A549 (cell line): ENCODE results near the gene IRF6. TPM values are rescaled to one million over a fixed set of nuclear protein-coding genes. Genes with fewer than 3 reads are reported as not detected.

Source experiments
- ATAC-seq, 2 experiments: fragments of 200-7000 bp in 1 of 2; fragments of >200 bp in 1 of 2; cut with Nextera tagmentation in 1 of 2; cut with Tn5 transposase in 1 of 2; 3 replicates each; pipeline versions ENCODE4 v1.8.0 to v1.9.1; 2018 to 2020; ENCODE audit warnings: mild to moderate bottlenecking in 1 of 2, moderate library complexity in 1 of 2
- CTCF ChIA-PET: fragments of 300-600 bp; sonication (Branson Sonifier 250); formaldehyde crosslinking; extraction: SDS; loops from one replicate; lab custom pipeline; 2021; ENCODE audit warnings: antibody characterized with exemption, inconsistent platforms; lab: Yijun Ruan, JAX
- POLR2A ChIA-PET: fragments of 350-600 bp; formaldehyde crosslinking; extraction: SDS; loops from one replicate; lab custom pipeline; 2021; ENCODE audit warnings: antibody characterized with exemption, inconsistent platforms; lab: Yijun Ruan, JAX
- DNase-seq, 2 experiments: peaks; one replicate each; pipeline versions ENCODE4 v3.0.0 to v3.0.0-alpha.2; 2011 to 2016; ENCODE audit warnings: low read depth in 1 of 2, low spot score in 1 of 2
- FAIRE-seq: peaks from 2 replicates; lab custom pipeline; 2011; peaks lifted over from hg19 to GRCh38; lab: Jason Lieb, UNC
- H3K27ac ChIP-seq, 2 experiments: fragments of >200 bp; sonication (Bioruptor Twin); formaldehyde crosslinking; 3 replicates each; pipeline ENCODE4 v1.5.1; 2016 to 2017
- H3K4me1 ChIP-seq: fragments of >200 bp; sonication (Bioruptor Twin); formaldehyde crosslinking; 3 replicates; pipeline ENCODE4 v1.6.1; 2016
- H3K4me2 ChIP-seq: fragments of >200 bp; sonication (Bioruptor Twin); formaldehyde crosslinking; 3 replicates; pipeline ENCODE4 v1.6.1; 2016
- H3K4me3 ChIP-seq: fragments of >200 bp; sonication (Bioruptor Twin); formaldehyde crosslinking; 3 replicates; pipeline ENCODE4 v1.5.1; 2016
- H3K9me3 ChIP-seq: fragments of >200 bp; sonication (Bioruptor Twin); formaldehyde crosslinking; 3 replicates; pipeline ENCODE4 v1.6.1; 2016
- CHD2 ChIP-seq: fragments of 150-350 bp; IDR thresholded peaks from 2 replicates; pipeline ENCODE4 v1.6.1; 2014; ENCODE audit warnings: low read length; ENCODE audit not compliant: partially characterized antibody
- EHF ChIP-seq: fragments of 250-450 bp; sonication (Bioruptor Pico); IDR thresholded peaks from 2 replicates; pipeline ENCODE4 v1.5.0; 2020; ENCODE audit warnings: mild to moderate bottlenecking
- FOXS1 ChIP-seq: fragments of 250-450 bp; sonication (Bioruptor Pico); IDR thresholded peaks from 2 replicates; pipeline ENCODE4 v1.5.0; 2020; ENCODE audit warnings: mild to moderate bottlenecking, moderate library complexity
- HES2 ChIP-seq: fragments of >200 bp; sonication (Bioruptor Twin); formaldehyde crosslinking; IDR thresholded peaks from 2 replicates; pipeline ENCODE4 v1.6.1; 2016
- HEYL ChIP-seq: fragments of 250-450 bp; sonication (Bioruptor Pico); IDR thresholded peaks from 2 replicates; pipeline ENCODE4 v1.8.0; 2021; ENCODE audit warnings: mild to moderate bottlenecking, moderate library complexity
- JUN ChIP-seq, 2 experiments: fragments of >200 bp; sonication (Bioruptor Twin); formaldehyde crosslinking; IDR thresholded peaks; 2 replicates in 1 of 2; 3 replicates in 1 of 2; pipeline ENCODE4 v1.6.1; 2016 to 2017
- JUNB ChIP-seq: fragments of >200 bp; sonication (Bioruptor Twin); formaldehyde crosslinking; IDR thresholded peaks from 2 replicates; pipeline ENCODE4 v1.6.1; 2016
- KDM1A ChIP-seq: fragments of 200-600 bp; sonication (generic); IDR thresholded peaks from 2 replicates; pipeline ENCODE4 v1.6.1; 2016; ENCODE audit warnings: low read depth, mild to moderate bottlenecking
- MAFK ChIP-seq: fragments of 450-650 bp; IDR thresholded peaks from 2 replicates; pipeline ENCODE4 v1.6.1; 2014; ENCODE audit not compliant: partially characterized antibody
- MAZ ChIP-seq: fragments of 150-350 bp; IDR thresholded peaks from 2 replicates; pipeline ENCODE4 v1.6.1; 2014; ENCODE audit warnings: antibody characterized with exemption, low read depth, low read length, borderline replicate concordance
- NFE2L2 ChIP-seq: fragments of 150-350 bp; conservative IDR thresholded peaks from 2 replicates; pipeline ENCODE4 v1.6.1; 2014; ENCODE audit warnings: low read length
- NPAS2 ChIP-seq: fragments of 250-450 bp; sonication (Bioruptor Pico); IDR thresholded peaks from 2 replicates; pipeline ENCODE4 v1.8.0; 2022; ENCODE audit warnings: mild to moderate bottlenecking, moderate library complexity, borderline replicate concordance
- NR3C1 ChIP-seq: fragments of >200 bp; sonication (Bioruptor Twin); formaldehyde crosslinking; IDR thresholded peaks from 3 replicates; pipeline ENCODE4 v1.6.1; 2017
- POLR2AphosphoS2 ChIP-seq: conservative IDR thresholded peaks from 2 replicates; pipeline ENCODE4 v1.6.1; 2012; ENCODE audit warnings: low read length, improper control_type of control experiment, inconsistent platforms
- RCOR1 ChIP-seq: fragments of 150-350 bp; IDR thresholded peaks from 2 replicates; pipeline ENCODE4 v1.6.1; 2014; ENCODE audit warnings: antibody characterized with exemption, low read length, low read depth
- SMC3 ChIP-seq: fragments of >200 bp; sonication (Bioruptor Twin); formaldehyde crosslinking; IDR thresholded peaks from 3 replicates; pipeline ENCODE4 v1.6.1; 2018; ENCODE audit warnings: inconsistent platforms
- TFCP2L1 ChIP-seq: fragments of 250-450 bp; sonication (Bioruptor Pico); IDR thresholded peaks from 2 replicates; pipeline ENCODE4 v1.5.0; 2021; ENCODE audit warnings: mild to moderate bottlenecking
- WGBS: methylation state at CpG from one replicate; pipeline ENCODE4 v1.1.6; 2017; ENCODE audit errors: missing lambda C conversion rate; 5-methylcytosine and 5-hydroxymethylcytosine counted together
- polyA plus RNA-seq, 4 experiments: library from polyadenylated mRNA; depleted of rRNA in 3 of 4; stranded (reverse); fragments of >200 nt; fragmentation: RNase III in 1 of 4; extraction: RNeasy Plus Mini Kit Qiagen cat#74134 plus additional on column Dnase treatment in 1 of 4; gene quantifications; 2 replicates in 3 of 4; 3 replicates in 1 of 4; pipeline ENCODE4 v1.2.3, GENCODE V29; 2011 to 2017
- TF ChIP-seq, protein P1 (sequence below): fragments of 450-650 bp; IDR thresholded peaks from 2 replicates; pipeline ENCODE4 v1.6.1; 2014; ENCODE audit warnings: antibody characterized with exemption
- TF ChIP-seq, protein P2 (sequence below): fragments of >200 bp; sonication (Bioruptor Twin); formaldehyde crosslinking; IDR thresholded peaks from 3 replicates; pipeline ENCODE4 v1.5.1; 2016
- TF ChIP-seq, protein P3 (sequence below): fragments of >200 bp; sonication (Bioruptor Twin); formaldehyde crosslinking; IDR thresholded peaks from 3 replicates; pipeline ENCODE4 v1.6.1; 2016

IRF6 gene
- polyA plus RNA-seq, 2 of the 4 experiments (the other 2 are of a cell fraction), result 0.08 to 0.22 TPM

GRCh38 chr1:209805341-209805781, 581 bp downstream of the IRF6 start (continued):
- TF ChIP-seq RCOR1 (no peak), TFCP2L1 (no peak)

GRCh38 chr1:209803568-209803967, 2.4 kb downstream of the IRF6 start:
- Histone ChIP-seq H3K27ac (no peak overlapping the region), H3K4me2 (no peak overlapping the region), H3K4me3 (no peak overlapping the region), H3K9me3 (no peaks in the 10 kb centered on the region)
- ATAC-seq (no peak), DNase-seq (no peak), FAIRE-seq (no peak)
- POLR2A ChIA-PET, result no interaction called here
- 55% methylated on average over 1 of the region's 1 CpG for WGBS
- TF ChIP-seq SMC3 (no peak), JUN (IDR thresholded peaks at IDR 0.05) (no peak), NPAS2 (no peak), EHF (CRISPR knock-in tag) (no peak), CHD2 (no peak), NR3C1 (no peak), JUNB (no peak), MAFK (no peak), HEYL (CRISPR knock-in tag) (no peak)
- TF ChIP-seq, all 56 proteins: peak for 0
- CTCF ChIA-PET, result interaction anchor here (2.0 kb wide), 1 partner anchor 20 kb away, joined by 12 read pairs; no protein-coding TSS in a partner anchor
- peaks cover 10% of the 10 kb centered on the region for H3K4me1 ChIP-seq

DNA sequence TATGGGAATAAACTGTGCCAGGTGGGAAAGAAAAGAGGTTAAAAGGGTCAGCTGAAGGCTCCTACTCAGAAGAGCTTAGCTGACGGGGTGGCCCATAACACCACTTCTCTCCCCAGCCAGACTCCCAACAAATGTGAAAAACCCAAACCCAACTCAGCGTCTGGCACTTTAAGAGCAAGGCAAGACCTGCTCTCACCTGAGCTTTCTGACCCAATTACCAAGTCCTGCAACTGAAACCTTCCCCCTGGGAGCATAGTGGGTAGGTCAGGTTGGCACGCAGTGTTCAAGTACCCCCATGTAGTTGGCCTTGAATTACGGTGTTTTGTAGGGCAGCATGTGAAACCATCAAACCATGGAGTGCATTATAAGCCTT, 3.2 kb downstream of the IRF6 start:
- Histone ChIP-seq H3K27ac (no peak overlapping the region), H3K4me3 (no peak overlapping the region), H3K4me1 (peaks cover 4% of the 10 kb centered on the region), H3K4me2 (no peak overlapping the region)
- FAIRE-seq, result no peak
- CTCF ChIA-PET, result interaction anchor here (2.0 kb wide), 1 partner anchor 21 kb away, joined by 12 read pairs; no protein-coding TSS in a partner anchor
- TF ChIP-seq JUNB (no peak), MAZ (no peak), NFE2L2 (no peak), NPAS2 (no peak), KDM1A (no peak), FOXS1 (CRISPR knock-in tag) (no peak), HES2 (no peak), POLR2AphosphoS2 (no peak)
- TF ChIP-seq, protein P1, sequence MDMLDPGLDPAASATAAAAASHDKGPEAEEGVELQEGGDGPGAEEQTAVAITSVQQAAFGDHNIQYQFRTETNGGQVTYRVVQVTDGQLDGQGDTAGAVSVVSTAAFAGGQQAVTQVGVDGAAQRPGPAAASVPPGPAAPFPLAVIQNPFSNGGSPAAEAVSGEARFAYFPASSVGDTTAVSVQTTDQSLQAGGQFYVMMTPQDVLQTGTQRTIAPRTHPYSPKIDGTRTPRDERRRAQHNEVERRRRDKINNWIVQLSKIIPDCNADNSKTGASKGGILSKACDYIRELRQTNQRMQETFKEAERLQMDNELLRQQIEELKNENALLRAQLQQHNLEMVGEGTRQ, result no peak
- TF ChIP-seq, protein P2, sequence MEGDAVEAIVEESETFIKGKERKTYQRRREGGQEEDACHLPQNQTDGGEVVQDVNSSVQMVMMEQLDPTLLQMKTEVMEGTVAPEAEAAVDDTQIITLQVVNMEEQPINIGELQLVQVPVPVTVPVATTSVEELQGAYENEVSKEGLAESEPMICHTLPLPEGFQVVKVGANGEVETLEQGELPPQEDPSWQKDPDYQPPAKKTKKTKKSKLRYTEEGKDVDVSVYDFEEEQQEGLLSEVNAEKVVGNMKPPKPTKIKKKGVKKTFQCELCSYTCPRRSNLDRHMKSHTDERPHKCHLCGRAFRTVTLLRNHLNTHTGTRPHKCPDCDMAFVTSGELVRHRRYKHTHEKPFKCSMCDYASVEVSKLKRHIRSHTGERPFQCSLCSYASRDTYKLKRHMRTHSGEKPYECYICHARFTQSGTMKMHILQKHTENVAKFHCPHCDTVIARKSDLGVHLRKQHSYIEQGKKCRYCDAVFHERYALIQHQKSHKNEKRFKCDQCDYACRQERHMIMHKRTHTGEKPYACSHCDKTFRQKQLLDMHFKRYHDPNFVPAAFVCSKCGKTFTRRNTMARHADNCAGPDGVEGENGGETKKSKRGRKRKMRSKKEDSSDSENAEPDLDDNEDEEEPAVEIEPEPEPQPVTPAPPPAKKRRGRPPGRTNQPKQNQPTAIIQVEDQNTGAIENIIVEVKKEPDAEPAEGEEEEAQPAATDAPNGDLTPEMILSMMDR, result no peak
- TF ChIP-seq, protein P3, sequence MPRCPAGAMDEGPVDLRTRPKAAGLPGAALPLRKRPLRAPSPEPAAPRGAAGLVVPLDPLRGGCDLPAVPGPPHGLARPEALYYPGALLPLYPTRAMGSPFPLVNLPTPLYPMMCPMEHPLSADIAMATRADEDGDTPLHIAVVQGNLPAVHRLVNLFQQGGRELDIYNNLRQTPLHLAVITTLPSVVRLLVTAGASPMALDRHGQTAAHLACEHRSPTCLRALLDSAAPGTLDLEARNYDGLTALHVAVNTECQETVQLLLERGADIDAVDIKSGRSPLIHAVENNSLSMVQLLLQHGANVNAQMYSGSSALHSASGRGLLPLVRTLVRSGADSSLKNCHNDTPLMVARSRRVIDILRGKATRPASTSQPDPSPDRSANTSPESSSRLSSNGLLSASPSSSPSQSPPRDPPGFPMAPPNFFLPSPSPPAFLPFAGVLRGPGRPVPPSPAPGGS, result no peak
- TF ChIP-seq, all 56 proteins: peak for 0
- 36% methylated on average over 4 of the region's 4 CpGs for WGBS
- ATAC-seq (no peak), DNase-seq (no peak)
- POLR2A ChIA-PET, result no interaction called here
- no peaks in the 10 kb centered on the region for H3K9me3 ChIP-seq
